GM23338 (cell line): ENCODE data around the gene PDE4B. TPM values are rescaled to one million over a fixed set of nuclear protein-coding genes. Genes with fewer than 3 reads are reported as not detected.

Experiments
- ATAC-seq: fragments of 200-7000 bp; cut with Tn5 transposase; 3 replicates; pipeline ENCODE4 v1.9.1; 2020
- DNase-seq: peaks from one replicate; pipeline ENCODE4 v3.0.0-alpha.2; 2015; ENCODE audit warnings: low spot score
- H2AFZ ChIP-seq: fragments of 200-600 bp; sonication (generic); 2 replicates; pipeline ENCODE4 v1.8.0; 2016; ENCODE audit warnings: antibody characterized with exemption, mild to moderate bottlenecking, moderate library complexity
- H3F3A ChIP-seq: fragments of 200-600 bp; sonication (generic); replicated peaks from 2 replicates; pipeline ENCODE4 v1.8.0; 2017; ENCODE audit warnings: antibody characterized with exemption, mixed run types, low read depth
- H3K27ac ChIP-seq: fragments of 200-600 bp; sonication (generic); 2 replicates; pipeline ENCODE4 v1.6.1; 2016; ENCODE audit warnings: low read depth
- H3K27me3 ChIP-seq: fragments of 200-600 bp; sonication (generic); 2 replicates; pipeline ENCODE4 v1.8.0; 2016; ENCODE audit warnings: mild to moderate bottlenecking, mixed run types, moderate library complexity; ENCODE audit not compliant: insufficient read depth
- H3K36me3 ChIP-seq: fragments of 200-600 bp; sonication (generic); 2 replicates; pipeline ENCODE4 v1.8.0; 2016; ENCODE audit warnings: mild to moderate bottlenecking; ENCODE audit not compliant: insufficient read depth
- H3K4me1 ChIP-seq: fragments of 200-600 bp; sonication (generic); 2 replicates; pipeline ENCODE4 v1.8.0; 2016; ENCODE audit warnings: mild to moderate bottlenecking, moderate library complexity; ENCODE audit not compliant: insufficient read depth
- H3K4me2 ChIP-seq: fragments of 200-600 bp; sonication (generic); 2 replicates; pipeline ENCODE4 v1.7.1; 2017; ENCODE audit warnings: mixed run types
- H3K4me3 ChIP-seq: fragments of 200-600 bp; sonication (generic); 2 replicates; pipeline ENCODE4 v1.6.1; 2016; ENCODE audit warnings: mixed run types
- H3K79me2 ChIP-seq: fragments of 200-600 bp; sonication (generic); replicated peaks from 2 replicates; pipeline ENCODE4 v1.8.0; 2017; ENCODE audit warnings: mild to moderate bottlenecking; ENCODE audit not compliant: insufficient read depth
- H3K9me2 ChIP-seq: fragments of 200-600 bp; sonication (generic); 2 replicates; pipeline ENCODE4 v1.8.0; 2017; ENCODE audit not compliant: insufficient read depth
- H4K20me1 ChIP-seq: fragments of 200-600 bp; sonication (generic); replicated peaks from 2 replicates; pipeline ENCODE4 v1.8.0; 2017; ENCODE audit warnings: mild to moderate bottlenecking; ENCODE audit not compliant: insufficient read depth
- H3K27ac Mint-ChIP-seq: 2 replicates; pipeline ENCODE4 v1.8.0; 2020; ENCODE audit warnings: inconsistent platforms, mild to moderate bottlenecking, moderate library complexity, mixed read lengths
- H3K27me3 Mint-ChIP-seq: 3 replicates; pipeline ENCODE4 v1.8.0; 2022; ENCODE audit warnings: low read depth, mild to moderate bottlenecking, moderate library complexity, mixed read lengths, inconsistent platforms; ENCODE audit not compliant: insufficient read depth, poor library complexity
- H3K36me3 Mint-ChIP-seq: 3 replicates; pipeline ENCODE4 v1.8.0; 2021; ENCODE audit warnings: low read depth, mild to moderate bottlenecking, inconsistent platforms, moderate library complexity, mixed read lengths
- H3K4me1 Mint-ChIP-seq: 3 replicates; pipeline ENCODE4 v1.8.0; 2020; ENCODE audit warnings: mild to moderate bottlenecking, inconsistent platforms, mixed read lengths
- H3K4me3 Mint-ChIP-seq: 3 replicates; pipeline ENCODE4 v1.8.0; 2021; ENCODE audit warnings: moderate library complexity, mild to moderate bottlenecking, inconsistent platforms, mixed read lengths
- H3K9me3 Mint-ChIP-seq: 3 replicates; pipeline ENCODE4 v1.8.0; 2020; ENCODE audit warnings: moderate library complexity, mild to moderate bottlenecking, inconsistent platforms, mixed read lengths
- CREB1 ChIP-seq: fragments of 250-450 bp; sonication (Bioruptor Pico); IDR thresholded peaks from 2 replicates; pipeline ENCODE4 v1.5.0; 2020; ENCODE audit warnings: low read depth, mild to moderate bottlenecking, moderate library complexity
- EZH2phosphoT487 ChIP-seq: fragments of 200-600 bp; sonication (generic); IDR thresholded peaks from one replicate; pipeline ENCODE4 v1.8.1; 2018; ENCODE audit warnings: antibody characterized with exemption; ENCODE audit not compliant: unreplicated experiment
- JUNB ChIP-seq: IDR thresholded peaks from one replicate; pipeline ENCODE4 v1.6.1; 2016; ENCODE audit warnings: antibody characterized with exemption; ENCODE audit not compliant: unreplicated experiment
- NANOG ChIP-seq: IDR thresholded peaks from 2 replicates; pipeline ENCODE4 v1.6.1; 2016; ENCODE audit warnings: antibody characterized with exemption, borderline replicate concordance
- POLR2AphosphoS5 ChIP-seq: IDR thresholded peaks from 2 replicates; pipeline ENCODE4 v1.6.1; 2016; ENCODE audit warnings: antibody characterized with exemption, low read depth
- STAT1 ChIP-seq: IDR thresholded peaks from one replicate; pipeline ENCODE4 v1.6.1; 2016; ENCODE audit warnings: antibody characterized with exemption; ENCODE audit not compliant: unreplicated experiment
- ZNF114 ChIP-seq: fragments of 250-450 bp; sonication (Bioruptor Pico); IDR thresholded peaks from 2 replicates; pipeline ENCODE4 v1.5.0; 2020; ENCODE audit warnings: mild to moderate bottlenecking, moderate library complexity
- polyA plus RNA-seq: library from polyadenylated mRNA; unstranded; fragments of >200 nt; fragmentation: Nextera tagmentation; extraction: Ambion mirVana; gene quantifications from 2 replicates; pipeline ENCODE4 v1.2.1, GENCODE V29; 2016
- total RNA-seq: library from RNA; depleted of rRNA; stranded (reverse); fragments of >200 nt; shearing (Covaris generic); gene quantifications from 2 replicates; pipeline ENCODE4 v1.2.3, GENCODE V29; 2014
- TF ChIP-seq, protein P1 (sequence below): IDR thresholded peaks from 2 replicates; pipeline ENCODE4 v1.6.1; 2016; ENCODE audit warnings: antibody characterized with exemption
- TF ChIP-seq, protein P2 (sequence below): fragments of 250-450 bp; sonication (Bioruptor Pico); IDR thresholded peaks from 2 replicates; pipeline ENCODE4 v1.5.0; 2020; ENCODE audit warnings: mild to moderate bottlenecking, moderate library complexity
- TF ChIP-seq, protein P3 (sequence below): IDR thresholded peaks from one replicate; pipeline ENCODE4 v1.6.1; 2018; ENCODE audit warnings: antibody characterized with exemption; ENCODE audit not compliant: unreplicated experiment

The PDE4B gene
- total and polyA plus RNA-seq, 2 experiments from 2014 or later, result 14.0 to 25.6 TPM

DNA sequence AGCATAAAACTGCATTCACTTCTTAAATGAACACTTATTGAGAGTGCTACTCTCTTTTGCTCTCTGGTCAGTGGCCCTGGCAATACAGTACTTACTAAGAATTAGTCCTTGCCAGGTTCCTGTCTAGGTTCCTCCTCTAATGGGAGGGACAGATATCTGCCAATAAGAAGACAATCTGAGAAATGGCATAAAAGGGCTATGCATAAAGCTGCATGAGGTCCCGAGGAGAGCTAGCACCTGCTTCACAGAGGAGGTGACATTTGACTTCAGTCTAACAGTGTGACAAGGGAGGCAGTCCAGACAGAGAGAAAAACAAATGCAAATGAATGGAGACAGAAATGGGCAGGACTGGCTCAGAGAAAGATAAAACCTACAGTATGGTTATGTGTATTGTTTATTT, 384.1 kb downstream of the PDE4B start (continued):
- TF ChIP-seq, protein P1, sequence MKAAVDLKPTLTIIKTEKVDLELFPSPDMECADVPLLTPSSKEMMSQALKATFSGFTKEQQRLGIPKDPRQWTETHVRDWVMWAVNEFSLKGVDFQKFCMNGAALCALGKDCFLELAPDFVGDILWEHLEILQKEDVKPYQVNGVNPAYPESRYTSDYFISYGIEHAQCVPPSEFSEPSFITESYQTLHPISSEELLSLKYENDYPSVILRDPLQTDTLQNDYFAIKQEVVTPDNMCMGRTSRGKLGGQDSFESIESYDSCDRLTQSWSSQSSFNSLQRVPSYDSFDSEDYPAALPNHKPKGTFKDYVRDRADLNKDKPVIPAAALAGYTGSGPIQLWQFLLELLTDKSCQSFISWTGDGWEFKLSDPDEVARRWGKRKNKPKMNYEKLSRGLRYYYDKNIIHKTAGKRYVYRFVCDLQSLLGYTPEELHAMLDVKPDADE, result no peak
- no peak for TF ChIP-seq CREB1
- TF ChIP-seq JUNB, result no peak
- TF ChIP-seq, protein P2, sequence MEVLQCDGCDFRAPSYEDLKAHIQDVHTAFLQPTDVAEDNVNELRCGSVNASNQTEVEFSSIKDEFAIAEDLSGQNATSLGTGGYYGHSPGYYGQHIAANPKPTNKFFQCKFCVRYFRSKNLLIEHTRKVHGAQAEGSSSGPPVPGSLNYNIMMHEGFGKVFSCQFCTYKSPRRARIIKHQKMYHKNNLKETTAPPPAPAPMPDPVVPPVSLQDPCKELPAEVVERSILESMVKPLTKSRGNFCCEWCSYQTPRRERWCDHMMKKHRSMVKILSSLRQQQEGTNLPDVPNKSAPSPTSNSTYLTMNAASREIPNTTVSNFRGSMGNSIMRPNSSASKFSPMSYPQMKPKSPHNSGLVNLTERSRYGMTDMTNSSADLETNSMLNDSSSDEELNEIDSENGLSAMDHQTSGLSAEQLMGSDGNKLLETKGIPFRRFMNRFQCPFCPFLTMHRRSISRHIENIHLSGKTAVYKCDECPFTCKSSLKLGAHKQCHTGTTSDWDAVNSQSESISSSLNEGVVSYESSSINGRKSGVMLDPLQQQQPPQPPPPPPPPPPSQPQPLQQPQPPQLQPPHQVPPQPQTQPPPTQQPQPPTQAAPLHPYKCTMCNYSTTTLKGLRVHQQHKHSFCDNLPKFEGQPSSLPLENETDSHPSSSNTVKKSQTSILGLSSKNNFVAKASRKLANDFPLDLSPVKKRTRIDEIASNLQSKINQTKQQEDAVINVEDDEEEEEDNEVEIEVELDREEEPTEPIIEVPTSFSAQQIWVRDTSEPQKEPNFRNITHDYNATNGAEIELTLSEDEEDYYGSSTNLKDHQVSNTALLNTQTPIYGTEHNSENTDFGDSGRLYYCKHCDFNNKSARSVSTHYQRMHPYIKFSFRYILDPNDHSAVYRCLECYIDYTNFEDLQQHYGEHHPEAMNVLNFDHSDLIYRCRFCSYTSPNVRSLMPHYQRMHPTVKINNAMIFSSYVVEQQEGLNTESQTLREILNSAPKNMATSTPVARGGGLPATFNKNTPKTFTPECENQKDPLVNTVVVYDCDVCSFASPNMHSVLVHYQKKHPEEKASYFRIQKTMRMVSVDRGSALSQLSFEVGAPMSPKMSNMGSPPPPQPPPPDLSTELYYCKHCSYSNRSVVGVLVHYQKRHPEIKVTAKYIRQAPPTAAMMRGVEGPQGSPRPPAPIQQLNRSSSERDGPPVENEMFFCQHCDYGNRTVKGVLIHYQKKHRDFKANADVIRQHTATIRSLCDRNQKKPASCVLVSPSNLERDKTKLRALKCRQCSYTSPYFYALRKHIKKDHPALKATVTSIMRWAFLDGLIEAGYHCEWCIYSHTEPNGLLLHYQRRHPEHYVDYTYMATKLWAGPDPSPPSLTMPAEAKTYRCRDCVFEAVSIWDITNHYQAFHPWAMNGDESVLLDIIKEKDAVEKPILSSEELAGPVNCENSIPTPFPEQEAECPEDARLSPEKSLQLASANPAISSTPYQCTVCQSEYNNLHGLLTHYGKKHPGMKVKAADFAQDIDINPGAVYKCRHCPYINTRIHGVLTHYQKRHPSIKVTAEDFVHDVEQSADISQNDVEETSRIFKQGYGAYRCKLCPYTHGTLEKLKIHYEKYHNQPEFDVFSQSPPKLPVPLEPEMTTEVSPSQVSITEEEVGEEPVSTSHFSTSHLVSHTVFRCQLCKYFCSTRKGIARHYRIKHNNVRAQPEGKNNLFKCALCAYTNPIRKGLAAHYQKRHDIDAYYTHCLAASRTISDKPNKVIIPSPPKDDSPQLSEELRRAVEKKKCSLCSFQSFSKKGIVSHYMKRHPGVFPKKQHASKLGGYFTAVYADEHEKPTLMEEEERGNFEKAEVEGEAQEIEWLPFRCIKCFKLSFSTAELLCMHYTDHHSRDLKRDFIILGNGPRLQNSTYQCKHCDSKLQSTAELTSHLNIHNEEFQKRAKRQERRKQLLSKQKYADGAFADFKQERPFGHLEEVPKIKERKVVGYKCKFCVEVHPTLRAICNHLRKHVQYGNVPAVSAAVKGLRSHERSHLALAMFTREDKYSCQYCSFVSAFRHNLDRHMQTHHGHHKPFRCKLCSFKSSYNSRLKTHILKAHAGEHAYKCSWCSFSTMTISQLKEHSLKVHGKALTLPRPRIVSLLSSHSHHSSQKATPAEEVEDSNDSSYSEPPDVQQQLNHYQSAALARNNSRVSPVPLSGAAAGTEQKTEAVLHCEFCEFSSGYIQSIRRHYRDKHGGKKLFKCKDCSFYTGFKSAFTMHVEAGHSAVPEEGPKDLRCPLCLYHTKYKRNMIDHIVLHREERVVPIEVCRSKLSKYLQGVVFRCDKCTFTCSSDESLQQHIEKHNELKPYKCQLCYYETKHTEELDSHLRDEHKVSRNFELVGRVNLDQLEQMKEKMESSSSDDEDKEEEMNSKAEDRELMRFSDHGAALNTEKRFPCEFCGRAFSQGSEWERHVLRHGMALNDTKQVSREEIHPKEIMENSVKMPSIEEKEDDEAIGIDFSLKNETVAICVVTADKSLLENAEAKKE (CRISPR knock-in tag), result no peak
- no peak for TF ChIP-seq NANOG
- no peak for TF ChIP-seq POLR2AphosphoS5

DNA sequence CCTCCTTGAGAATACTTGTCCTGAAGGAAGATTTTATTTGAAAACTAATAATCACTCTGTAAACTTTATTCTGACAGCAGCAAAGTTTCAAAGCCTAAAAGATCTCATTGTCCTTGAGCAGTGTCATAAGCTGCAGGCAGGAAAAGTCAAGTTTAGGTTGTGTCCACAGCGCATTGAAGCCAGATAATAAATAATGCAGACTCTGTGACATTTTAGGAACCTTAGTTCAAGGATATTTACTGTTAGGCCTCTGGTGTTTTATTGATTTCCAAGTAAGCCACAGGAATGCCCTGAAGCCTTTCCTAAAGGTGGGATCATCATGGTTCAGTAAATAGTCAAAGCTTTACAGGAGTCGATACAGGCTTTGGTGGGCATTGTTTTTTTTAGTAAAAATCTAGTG, 384.8 kb downstream of the PDE4B start:
- Histone ChIP-seq H4K20me1 (no peaks in the 10 kb centered on the region), H2AFZ (0 out of 2 replicates have a peak overlapping the region, but pooled peaks have one; percentile 6)
- TF ChIP-seq, protein P1, result no peak
- TF ChIP-seq, protein P3, sequence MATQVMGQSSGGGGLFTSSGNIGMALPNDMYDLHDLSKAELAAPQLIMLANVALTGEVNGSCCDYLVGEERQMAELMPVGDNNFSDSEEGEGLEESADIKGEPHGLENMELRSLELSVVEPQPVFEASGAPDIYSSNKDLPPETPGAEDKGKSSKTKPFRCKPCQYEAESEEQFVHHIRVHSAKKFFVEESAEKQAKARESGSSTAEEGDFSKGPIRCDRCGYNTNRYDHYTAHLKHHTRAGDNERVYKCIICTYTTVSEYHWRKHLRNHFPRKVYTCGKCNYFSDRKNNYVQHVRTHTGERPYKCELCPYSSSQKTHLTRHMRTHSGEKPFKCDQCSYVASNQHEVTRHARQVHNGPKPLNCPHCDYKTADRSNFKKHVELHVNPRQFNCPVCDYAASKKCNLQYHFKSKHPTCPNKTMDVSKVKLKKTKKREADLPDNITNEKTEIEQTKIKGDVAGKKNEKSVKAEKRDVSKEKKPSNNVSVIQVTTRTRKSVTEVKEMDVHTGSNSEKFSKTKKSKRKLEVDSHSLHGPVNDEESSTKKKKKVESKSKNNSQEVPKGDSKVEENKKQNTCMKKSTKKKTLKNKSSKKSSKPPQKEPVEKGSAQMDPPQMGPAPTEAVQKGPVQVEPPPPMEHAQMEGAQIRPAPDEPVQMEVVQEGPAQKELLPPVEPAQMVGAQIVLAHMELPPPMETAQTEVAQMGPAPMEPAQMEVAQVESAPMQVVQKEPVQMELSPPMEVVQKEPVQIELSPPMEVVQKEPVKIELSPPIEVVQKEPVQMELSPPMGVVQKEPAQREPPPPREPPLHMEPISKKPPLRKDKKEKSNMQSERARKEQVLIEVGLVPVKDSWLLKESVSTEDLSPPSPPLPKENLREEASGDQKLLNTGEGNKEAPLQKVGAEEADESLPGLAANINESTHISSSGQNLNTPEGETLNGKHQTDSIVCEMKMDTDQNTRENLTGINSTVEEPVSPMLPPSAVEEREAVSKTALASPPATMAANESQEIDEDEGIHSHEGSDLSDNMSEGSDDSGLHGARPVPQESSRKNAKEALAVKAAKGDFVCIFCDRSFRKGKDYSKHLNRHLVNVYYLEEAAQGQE, result no peak
- TF ChIP-seq ZNF114 (CRISPR knock-in tag) (no peak), EZH2phosphoT487 (no peak), POLR2AphosphoS5 (no peak), STAT1 (no peak), CREB1 (no peak), NANOG (no peak)

More for the DNA sequence above, 384.8 kb downstream of the PDE4B start:
- 0 out of 2 replicates have a peak, but pooled peaks cover 5% of the 10 kb centered on the region for H3K4me1 ChIP-seq
- no peak overlapping the region for H3K4me2 ChIP-seq
- H3K79me2 ChIP-seq, result no peaks in the 10 kb centered on the region
- no peaks in the 10 kb centered on the region for H3K27me3 ChIP-seq
- no peak overlapping the region for H3K27ac Mint-ChIP-seq
- no peaks in the 10 kb centered on the region for H3K9me3 Mint-ChIP-seq
- H3K4me3 Mint-ChIP-seq, result no peak overlapping the region
- H3F3A ChIP-seq, result no peaks in the 10 kb centered on the region
- H3K36me3 ChIP-seq, result no peaks in the 10 kb centered on the region
- no peak overlapping the region for H3K27ac ChIP-seq
- no peak overlapping the region for H3K4me3 ChIP-seq
- H3K4me1 Mint-ChIP-seq, result peaks cover 12% of the 10 kb centered on the region; the same call in 2 of the 3 replicates
- DNase-seq (no peak), ATAC-seq (no peak)
- H3K27me3 Mint-ChIP-seq, result no peaks in the 10 kb centered on the region
- no peaks in the 10 kb centered on the region for H3K9me2 ChIP-seq
- H3K36me3 Mint-ChIP-seq, result no peaks in the 10 kb centered on the region
